HepG2 (cell line): Measurements from ENCODE around the gene GLE1. TPM values are rescaled to one million over a fixed set of nuclear protein-coding genes. Genes with fewer than 3 reads are reported as not detected.

ENCODE experiments used
- ATAC-seq: fragments of 200-7000 bp; cut with Tn5 transposase; 3 replicates; pipeline ENCODE4 v1.9.1; 2020; ENCODE audit warnings: mild to moderate bottlenecking, moderate library complexity
- BruUV-seq: library from RNA; stranded (reverse); fragments of 400-500 nt; replicated peaks from 2 replicates; lab custom pipeline; 2021; lab: Mats Ljungman, UMichigan
- CTCF ChIA-PET: fragments of 300-600 bp; formaldehyde crosslinking; extraction: SDS; loops from one replicate; lab custom pipeline; 2021; ENCODE audit warnings: low total read pairs, inconsistent platforms, low intra/inter-chr PET ratio; lab: Yijun Ruan, JAX
- POLR2A ChIA-PET: fragments of 350-600 bp; sonication (Branson Sonifier 250); formaldehyde crosslinking; loops from one replicate; lab custom pipeline; 2020; ENCODE audit warnings: antibody characterized with exemption, inconsistent platforms; lab: Yijun Ruan, JAX
- DNase-seq: peaks from one replicate; pipeline ENCODE4 v3.0.0-alpha.2; 2015; ENCODE audit warnings: low spot score
- FAIRE-seq: peaks from 3 replicates; lab custom pipeline; 2011; peaks lifted over from hg19 to GRCh38; lab: Jason Lieb, UNC
- H2AFZ ChIP-seq: one replicate; pipeline ENCODE4 v1.6.1; 2011; ENCODE audit warnings: low read length, inconsistent platforms
- H3K27ac ChIP-seq: fragments of 300-600 bp; 3 replicates; pipeline ENCODE4 v1.8.0; 2011; ENCODE audit warnings: mixed run types, mild to moderate bottlenecking, mixed read lengths, low read length, inconsistent platforms; ENCODE audit not compliant: insufficient read depth; ENCODE audit errors: extremely low read length
- H3K27me3 ChIP-seq, 2 experiments: fragments of 200-600 bp in 1 of 2; 2 replicates in 1 of 2; 3 replicates in 1 of 2; pipeline versions ENCODE4 v1.6.0 to v1.8.0; 2011; ENCODE audit warnings: low read length in 2 of 2, mild to moderate bottlenecking in 2 of 2, moderate library complexity in 2 of 2, inconsistent platforms in 1 of 2; ENCODE audit not compliant: insufficient read depth in 2 of 2, control insufficient read depth in 1 of 2
- H3K36me3 ChIP-seq, 2 experiments: fragments of 200-600 bp in 1 of 2; replicated peaks in 1 of 2; 2 replicates in 1 of 2; 3 replicates in 1 of 2; pipeline versions ENCODE4 v1.5.1 to v1.8.0; 2011; ENCODE audit warnings: low read length in 2 of 2, inconsistent platforms in 1 of 2; ENCODE audit not compliant: insufficient read depth in 2 of 2, control insufficient read depth in 1 of 2
- H3K4me1 ChIP-seq: 2 replicates; pipeline ENCODE4 v1.5.1; 2012; ENCODE audit warnings: low read length, inconsistent platforms; ENCODE audit not compliant: insufficient read depth
- H3K4me2 ChIP-seq: 2 replicates; pipeline ENCODE4 v1.6.0; 2011; ENCODE audit warnings: low read depth, low read length, inconsistent platforms
- H3K4me3 ChIP-seq, 3 experiments: fragments of 200-600 bp in 1 of 3; sonication (generic), shearing (Covaris generic) in 1 of 3; replicated peaks in 1 of 3; 2 replicates each; pipeline ENCODE4 v1.5.1; 2011 to 2016; ENCODE audit warnings: low read length in 3 of 3, inconsistent platforms in 2 of 3, low read depth in 2 of 3, mild to moderate bottlenecking in 2 of 3, control low read depth in 1 of 3, mixed read lengths in 1 of 3; ENCODE audit not compliant: insufficient read depth in 1 of 3
- H3K79me2 ChIP-seq: one replicate; pipeline ENCODE4 v1.6.1; 2011; ENCODE audit warnings: low read length, inconsistent platforms; ENCODE audit not compliant: insufficient read depth
- H3K9ac ChIP-seq: 2 replicates; pipeline ENCODE4 v1.6.0; 2011; ENCODE audit warnings: mild to moderate bottlenecking, low read depth, low read length, inconsistent platforms; ENCODE audit not compliant: insufficient read depth
- H3K9me3 ChIP-seq: 2 replicates; pipeline ENCODE4 v1.5.1; 2012; ENCODE audit warnings: mild to moderate bottlenecking, low read length
- H4K20me1 ChIP-seq: 2 replicates; pipeline ENCODE4 v1.6.0; 2011; ENCODE audit warnings: inconsistent platforms, mild to moderate bottlenecking, low read length, moderate library complexity; ENCODE audit not compliant: insufficient read depth
- FLYWCH1 ChIP-seq: sonication (generic); formaldehyde crosslinking; IDR thresholded peaks from 2 replicates; pipeline ENCODE4 v1.8.1; 2023; ENCODE audit warnings: mild to moderate bottlenecking, missing genetic modification reagents
- GZF1 ChIP-seq: sonication (generic); formaldehyde crosslinking; IDR thresholded peaks from 2 replicates; pipeline ENCODE4 v1.5.1; 2020; ENCODE audit warnings: mild to moderate bottlenecking, missing genetic modification reagents
- HES4 ChIP-seq: sonication (generic); formaldehyde crosslinking; IDR thresholded peaks from 2 replicates; pipeline ENCODE4 v1.9.0; 2021; ENCODE audit warnings: mild to moderate bottlenecking, missing genetic modification reagents, borderline replicate concordance
- LCORL ChIP-seq, 2 experiments: fragments of 450-650 bp in 1 of 2; sonication (generic) in 1 of 2; formaldehyde crosslinking in 1 of 2; IDR thresholded peaks; 2 replicates each; pipeline versions ENCODE4 v1.5.0 to v1.6.1; 2017 to 2020; ENCODE audit warnings: antibody characterized with exemption in 1 of 2, missing genetic modification reagents in 1 of 2
- MEF2D ChIP-seq: sonication (generic); formaldehyde crosslinking; IDR thresholded peaks from 2 replicates; pipeline ENCODE4 v1.5.1; 2020; ENCODE audit warnings: mild to moderate bottlenecking, missing genetic modification reagents
- ZBTB21 ChIP-seq: sonication (generic); formaldehyde crosslinking; IDR thresholded peaks from 2 replicates; pipeline ENCODE4 v1.4.0; 2020; ENCODE audit warnings: missing genetic modification reagents
- ZBTB42 ChIP-seq: sonication (generic); formaldehyde crosslinking; IDR thresholded peaks from 2 replicates; pipeline ENCODE4 v1.5.0; 2020; ENCODE audit warnings: mild to moderate bottlenecking, missing genetic modification reagents
- ZNF20 ChIP-seq: sonication (generic); formaldehyde crosslinking; IDR thresholded peaks from 2 replicates; pipeline ENCODE4 v1.4.0; 2020; ENCODE audit warnings: mild to moderate bottlenecking, moderate library complexity, missing genetic modification reagents
- ZNF274 ChIP-seq: sonication (generic); formaldehyde crosslinking; IDR thresholded peaks from 2 replicates; pipeline ENCODE4 v1.5.1; 2020; ENCODE audit warnings: mild to moderate bottlenecking, missing genetic modification reagents
- ZNF326 ChIP-seq: sonication (generic); formaldehyde crosslinking; IDR thresholded peaks from 2 replicates; pipeline ENCODE4 v1.4.0; 2020; ENCODE audit warnings: missing genetic modification reagents, borderline replicate concordance
- ZNF431 ChIP-seq: sonication (generic); formaldehyde crosslinking; IDR thresholded peaks from 2 replicates; pipeline ENCODE4 v1.9.0; 2022; ENCODE audit warnings: missing genetic modification reagents, low read depth, mild to moderate bottlenecking, borderline replicate concordance
- WGBS: methylation state at CpG from one replicate; pipeline ENCODE4 v1.1.6; 2017; ENCODE audit warnings: low lambda C conversion rate; 5-methylcytosine and 5-hydroxymethylcytosine counted together
- in situ Hi-C: cut with HindIII; loops from 2 replicates; pipeline ENCODE4 v1.10.0; 2017; ENCODE audit warnings: low pct_unique_long_range_greater_than_20kb; ENCODE audit not compliant: extremely low pct_ligation_motif_present
- intact Hi-C: fragments of 100-400 bp; cut with micrococcal nuclease; formaldehyde crosslinking; loops from one replicate; pipeline ENCODE4 v1.10.0; 2022; ENCODE audit not compliant: unreplicated experiment
- polyA plus RNA-seq, 8 experiments: library from polyadenylated mRNA; depleted of rRNA in 3 of 8; stranded (reverse) in 7 of 8; unstranded in 1 of 8; fragments of >200 nt; fragmentation: Illumina TruSeq in 4 of 8; extraction: Trizol in 4 of 8; gene quantifications; 2 replicates each; pipeline versions ENCODE4 v1.2.1 to v1.2.3, GENCODE V29; 2011 to 2016; ENCODE audit warnings: low read depth in 4 of 8, missing spikeins in 1 of 8, mixed read lengths in 1 of 8; ENCODE audit not compliant: insufficient read depth in 1 of 8
- total RNA-seq, 5 experiments: library from RNA; depleted of rRNA; stranded (reverse); fragments of >200 nt; fragmentation: Illumina TruSeq; extraction: Trizol; gene quantifications; 2 replicates each; pipeline ENCODE4 v1.2.3, GENCODE V29; 2016; ENCODE audit warnings: low read depth in 1 of 5
- TF ChIP-seq, protein P1 (sequence below): sonication (generic); formaldehyde crosslinking; IDR thresholded peaks from 2 replicates; pipeline ENCODE4; 2020; ENCODE audit warnings: missing genetic modification reagents, mild to moderate bottlenecking, borderline replicate concordance

Gene GLE1
- total and polyA plus RNA-seq, 2 of the 13 experiments (the other 11 are each of a cell fraction or from before 2014, with no cell fraction given), result 14.7 to 28.8 TPM

DNA sequence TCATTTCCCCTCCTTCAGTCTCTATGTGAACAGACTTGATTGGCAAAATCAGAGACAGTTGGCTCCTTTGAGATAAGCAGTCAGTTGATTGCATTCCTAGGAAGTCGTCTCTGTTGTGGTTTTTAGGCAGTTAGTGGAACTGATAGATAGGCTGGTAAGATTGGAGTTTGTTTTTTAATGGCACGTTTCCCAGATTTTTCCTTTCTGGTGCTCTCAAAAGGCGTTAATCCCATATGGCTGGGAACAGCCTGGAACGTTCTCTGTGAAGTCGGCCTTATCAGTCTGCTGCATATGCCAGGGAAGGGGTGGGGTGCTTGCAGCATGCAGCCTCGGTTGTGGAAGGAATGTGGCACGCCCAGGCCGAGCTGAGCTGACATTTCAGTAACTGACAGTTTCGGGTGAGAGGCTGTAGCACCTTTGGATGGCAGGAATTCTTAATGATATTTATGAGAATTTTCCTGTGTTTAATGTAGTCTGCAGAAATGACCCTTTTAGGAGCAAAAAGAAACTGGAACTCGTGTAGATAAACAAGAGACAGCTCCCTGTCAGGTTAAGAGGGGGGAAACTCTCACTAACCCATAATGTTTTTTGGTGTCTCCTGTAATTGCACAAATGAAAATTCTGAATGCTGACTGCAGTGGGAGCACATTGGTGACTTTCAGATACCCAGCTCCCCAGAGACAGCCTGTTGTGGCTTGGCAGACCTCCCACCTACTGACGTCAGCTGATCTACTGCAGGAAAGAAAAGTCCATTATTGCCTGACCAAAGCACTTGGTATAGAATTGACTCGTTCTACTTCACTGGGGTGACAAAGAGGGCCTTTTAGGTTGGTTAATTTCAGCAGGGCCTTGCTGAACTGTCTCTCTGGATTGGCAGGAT lies 54.2 kb downstream of the GLE1 start (continued):
- TF ChIP-seq ZNF20, result no peak

DNA sequence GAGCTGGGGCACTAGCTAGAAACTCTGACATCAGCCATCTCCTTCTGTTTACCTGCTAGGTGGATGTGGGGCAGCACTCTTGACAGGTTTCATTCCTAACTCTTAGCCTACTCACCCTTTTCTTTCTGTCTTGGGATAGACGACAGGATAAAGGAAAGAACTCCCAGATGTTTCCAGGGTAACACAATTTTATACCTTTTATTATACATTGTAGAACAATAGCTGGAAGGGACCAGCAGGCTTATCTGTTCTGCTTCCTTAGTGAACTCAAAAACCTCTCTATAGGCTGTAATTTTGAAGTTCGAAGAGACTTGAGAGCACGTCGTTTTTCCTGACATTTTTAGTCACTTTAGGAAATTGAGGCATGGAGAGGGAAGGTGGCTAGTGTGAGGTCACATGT lies 61.1 kb downstream of the GLE1 start:
- POLR2A ChIA-PET, result interaction anchor here (0.5 kb wide), 1 partner anchor 35 kb away, joined by 3 read pairs; no protein-coding TSS in a partner anchor
- Histone ChIP-seq H3K36me3 (peaks cover 10 to 25% of the 10 kb centered on the region in 2 experiments; a peak in 4 of 5 replicates), H3K4me3 (no peak overlapping the region), H3K9ac (no peak overlapping the region), H3K4me2 (no peak overlapping the region), H3K27me3 (no peaks in the 10 kb centered on the region), H3K4me1 (no peaks in the 10 kb centered on the region), H3K27ac (no peak overlapping the region), H2AFZ (no peak overlapping the region), H3K79me2 (peaks cover 2% of the 10 kb centered on the region), H3K9me3 (no peaks in the 10 kb centered on the region), H4K20me1 (no peaks in the 10 kb centered on the region)
- CTCF ChIA-PET, result no interaction called here
- ATAC-seq (no peak), FAIRE-seq (no peak), DNase-seq (no peak)
- intact Hi-C loops, result no loop called here
- in situ Hi-C loops, result no loop called here
- no TSS peak for BruUV-seq
- WGBS, result 96% methylated on average over 4 of the region's 4 CpGs
- no peak for TF ChIP-seq ZNF326
- TF ChIP-seq HES4 (CRISPR knock-in tag), result no peak
- TF ChIP-seq MEF2D, result no peak
- TF ChIP-seq FLYWCH1, result no peak
- no peak for TF ChIP-seq ZNF431 (CRISPR knock-in tag)
- TF ChIP-seq, protein P1, sequence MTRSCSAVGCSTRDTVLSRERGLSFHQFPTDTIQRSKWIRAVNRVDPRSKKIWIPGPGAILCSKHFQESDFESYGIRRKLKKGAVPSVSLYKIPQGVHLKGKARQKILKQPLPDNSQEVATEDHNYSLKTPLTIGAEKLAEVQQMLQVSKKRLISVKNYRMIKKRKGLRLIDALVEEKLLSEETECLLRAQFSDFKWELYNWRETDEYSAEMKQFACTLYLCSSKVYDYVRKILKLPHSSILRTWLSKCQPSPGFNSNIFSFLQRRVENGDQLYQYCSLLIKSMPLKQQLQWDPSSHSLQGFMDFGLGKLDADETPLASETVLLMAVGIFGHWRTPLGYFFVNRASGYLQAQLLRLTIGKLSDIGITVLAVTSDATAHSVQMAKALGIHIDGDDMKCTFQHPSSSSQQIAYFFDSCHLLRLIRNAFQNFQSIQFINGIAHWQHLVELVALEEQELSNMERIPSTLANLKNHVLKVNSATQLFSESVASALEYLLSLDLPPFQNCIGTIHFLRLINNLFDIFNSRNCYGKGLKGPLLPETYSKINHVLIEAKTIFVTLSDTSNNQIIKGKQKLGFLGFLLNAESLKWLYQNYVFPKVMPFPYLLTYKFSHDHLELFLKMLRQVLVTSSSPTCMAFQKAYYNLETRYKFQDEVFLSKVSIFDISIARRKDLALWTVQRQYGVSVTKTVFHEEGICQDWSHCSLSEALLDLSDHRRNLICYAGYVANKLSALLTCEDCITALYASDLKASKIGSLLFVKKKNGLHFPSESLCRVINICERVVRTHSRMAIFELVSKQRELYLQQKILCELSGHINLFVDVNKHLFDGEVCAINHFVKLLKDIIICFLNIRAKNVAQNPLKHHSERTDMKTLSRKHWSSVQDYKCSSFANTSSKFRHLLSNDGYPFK (CRISPR knock-in tag), result no peak
- no peak for TF ChIP-seq LCORL (IDR thresholded peaks at IDR 0.05)
- no peak for TF ChIP-seq LCORL (CRISPR knock-in tag; IDR thresholded peaks at IDR 0.05)
- no peak for TF ChIP-seq GZF1 (CRISPR knock-in tag)
- no peak for TF ChIP-seq ZNF274
- no peak for TF ChIP-seq ZBTB21 (CRISPR knock-in tag)
- TF ChIP-seq ZBTB42, result no peak
